GM18861 (cell line): ENCODE measurements around the gene RBM24.

Source experiments
- ATAC-seq: cut with Tn5 transposase; IDR thresholded peaks from one replicate; pipeline ENCODE4 v1.9.1; 2021; ENCODE audit not compliant: unreplicated experiment

RBM24 gene

DNA sequence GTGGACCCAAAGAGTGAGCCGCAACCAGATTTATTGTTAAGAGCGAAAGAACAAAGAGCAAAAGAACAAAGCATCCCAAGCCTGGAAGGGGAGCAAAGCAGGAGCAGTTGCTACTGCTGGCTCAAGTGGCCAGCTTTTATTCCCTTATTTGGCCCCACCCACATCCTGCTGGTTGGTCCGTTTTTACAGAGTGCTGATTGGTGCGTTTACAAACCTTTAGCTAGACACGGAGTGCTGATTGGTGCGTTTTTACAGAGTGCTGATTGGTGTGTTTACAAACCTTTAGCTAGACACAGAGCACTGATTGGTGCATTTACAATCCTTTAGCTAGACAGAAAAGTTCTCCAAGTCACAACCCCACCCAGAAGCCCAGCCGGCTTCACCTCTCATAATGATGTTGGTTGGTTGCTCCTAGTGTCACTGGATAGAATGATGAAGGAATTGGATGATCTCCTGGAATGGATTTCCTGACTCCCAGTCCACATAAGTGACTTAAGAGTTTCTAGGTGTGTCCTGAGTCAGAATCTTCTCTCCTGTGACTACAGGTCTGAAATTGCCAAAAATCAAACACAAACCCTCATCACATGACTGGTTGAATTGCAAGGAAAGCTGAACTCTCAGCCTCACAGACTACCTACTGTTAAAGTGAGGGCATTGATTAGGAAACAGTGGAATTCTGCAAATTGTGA, 60.1 kb downstream of the RBM24 start:
- no peak for ATAC-seq

DNA sequence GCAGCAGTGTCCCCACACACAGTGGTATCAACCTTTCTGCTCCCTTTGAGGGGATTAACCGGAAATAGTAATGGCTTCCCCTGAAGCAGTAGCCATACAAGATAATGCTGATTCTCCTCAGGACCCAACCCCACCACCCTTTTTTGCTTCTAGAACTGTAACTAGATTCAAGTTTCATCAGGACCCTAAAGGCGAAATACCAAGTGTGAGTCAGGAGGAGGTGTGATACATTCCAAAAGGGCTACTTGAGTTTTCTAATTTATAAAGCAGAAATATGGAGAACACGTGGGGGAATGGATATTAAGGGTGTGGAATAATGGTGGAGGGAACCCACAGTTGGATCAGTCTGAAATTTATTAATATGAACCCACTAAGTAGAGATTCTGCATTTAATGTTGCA, 60.7 kb downstream of the RBM24 start:
- ATAC-seq, result no peak

DNA sequence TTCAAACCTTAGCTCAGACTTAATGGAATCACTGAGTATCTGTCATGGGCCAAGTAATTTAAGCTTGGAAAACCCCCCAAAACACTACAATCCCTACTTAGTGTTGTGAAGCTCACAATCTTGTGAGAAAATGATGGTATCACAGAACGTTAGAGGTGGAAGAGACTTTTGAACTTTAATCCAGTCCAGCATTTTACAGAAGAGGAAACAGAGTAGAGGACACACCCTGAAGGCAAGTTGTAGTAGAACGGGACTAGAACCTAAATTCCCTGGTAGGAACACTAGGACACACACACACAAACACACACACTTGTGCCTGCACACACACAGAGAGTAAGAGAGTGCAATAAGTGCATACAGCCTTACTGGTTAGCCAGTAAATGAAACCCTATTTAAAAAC, 62.1 kb downstream of the RBM24 start:
- no peak for ATAC-seq
